ENCODE data around the gene LRGUK.

LRGUK gene

GRCh38 chr7:134167841-134168240, 40.7 kb downstream of the LRGUK start:
- Histone ChIP-seq H3K36me3 (ENCODE audit: control insufficient read depth in 4 of 4, insufficient read depth in 4 of 4, low read length in 3 of 4) (no peaks in the 10 kb centered on the region), H3K27ac (ENCODE audit: insufficient read depth in 1 of 2, low read depth in 1 of 2, low read length in 2 of 2, poor library complexity in 1 of 2, severe bottlenecking in 2 of 2) (no peak overlapping the region), H3K4me3 (ENCODE audit: control insufficient read depth in 1 of 7, extremely low read depth in 1 of 7, insufficient read depth in 4 of 7, low read depth in 2 of 7, low read length in 6 of 7) (no peak overlapping the region), H3K27me3 (replicated peaks in 2 of 5; ENCODE audit: control insufficient read depth in 4 of 5, insufficient read depth in 5 of 5, low read length in 4 of 5) (no peaks in the 10 kb centered on the region), H3K9me3 (ENCODE audit: control extremely low read depth in 1 of 5, control insufficient read depth in 4 of 5, insufficient read depth in 2 of 5, low read depth in 1 of 5, low read length in 4 of 5) (no peaks in the 10 kb centered on the region), H3K4me1 (ENCODE audit: control extremely low read depth in 1 of 4, control insufficient read depth in 4 of 4, insufficient read depth in 4 of 4, low read length in 3 of 4) (no peaks in the 10 kb centered on the region)
- CTCF ChIA-PET = no interaction called here
- WGBS (ENCODE audit: insufficient coverage) = no CpG with 5 or more reads among the region's 1 CpG
- POLR2A ChIA-PET = no interaction called here
- no peak for DNase-seq

GRCh38 chr7:134174795-134175261, 47.7 kb downstream of the LRGUK start:
- ChIA-PET POLR2A (no interaction called here), CTCF (no interaction called here)
- H3K4me3 ChIP-seq (ENCODE audit: control insufficient read depth in 1 of 7, extremely low read depth in 1 of 7, insufficient read depth in 4 of 7, low read depth in 2 of 7, low read length in 6 of 7) = no peak overlapping the region
- H3K27ac ChIP-seq (ENCODE audit: insufficient read depth in 1 of 2, low read depth in 1 of 2, low read length in 2 of 2, poor library complexity in 1 of 2, severe bottlenecking in 2 of 2) = no peak overlapping the region
- H3K9me3 ChIP-seq (ENCODE audit: control extremely low read depth in 1 of 5, control insufficient read depth in 4 of 5, insufficient read depth in 2 of 5, low read depth in 1 of 5, low read length in 4 of 5) = no peaks in the 10 kb centered on the region
- DNase-seq = peak; percentile 29 to 84 (median 79)
- WGBS (ENCODE audit: insufficient coverage) = 75% methylated on average over 1 of the region's 2 CpGs
- peaks cover 0 to 2% (median 0%) of the 10 kb centered on the region in 5 experiments for H3K27me3 ChIP-seq (replicated peaks in 2 of 5; ENCODE audit: control insufficient read depth in 4 of 5, insufficient read depth in 5 of 5, low read length in 4 of 5)
- H3K4me1 ChIP-seq (ENCODE audit: control extremely low read depth in 1 of 4, control insufficient read depth in 4 of 4, insufficient read depth in 4 of 4, low read length in 3 of 4) = peaks cover 0 to 22% (median 2%) of the 10 kb centered on the region in 4 experiments
- no peaks in the 10 kb centered on the region for H3K36me3 ChIP-seq (ENCODE audit: control insufficient read depth in 4 of 4, insufficient read depth in 4 of 4, low read length in 3 of 4)

- H3K4me1 ChIP-seq (ENCODE audit: control extremely low read depth in 1 of 4, control insufficient read depth in 4 of 4, insufficient read depth in 4 of 4, low read length in 3 of 4) = peaks cover 0 to 22% (median 2%) of the 10 kb centered on the region in 4 experiments
- ChIA-PET POLR2A (no interaction called here), CTCF (no interaction called here)
- WGBS (ENCODE audit: insufficient coverage) = 92% methylated on average over 2 of the region's 6 CpGs
- H3K27me3 ChIP-seq (replicated peaks in 2 of 5; ENCODE audit: control insufficient read depth in 4 of 5, insufficient read depth in 5 of 5, low read length in 4 of 5) = peaks cover 0 to 2% (median 0%) of the 10 kb centered on the region in 5 experiments
- H3K36me3 ChIP-seq (ENCODE audit: control insufficient read depth in 4 of 4, insufficient read depth in 4 of 4, low read length in 3 of 4) = no peaks in the 10 kb centered on the region
- no peak for DNase-seq
- no peak overlapping the region for H3K4me3 ChIP-seq (ENCODE audit: control insufficient read depth in 1 of 7, extremely low read depth in 1 of 7, insufficient read depth in 4 of 7, low read depth in 2 of 7, low read length in 6 of 7)
- H3K27ac ChIP-seq (ENCODE audit: insufficient read depth in 1 of 2, low read depth in 1 of 2, low read length in 2 of 2, poor library complexity in 1 of 2, severe bottlenecking in 2 of 2) = no peak overlapping the region
- no peaks in the 10 kb centered on the region for H3K9me3 ChIP-seq (ENCODE audit: control extremely low read depth in 1 of 5, control insufficient read depth in 4 of 5, insufficient read depth in 2 of 5, low read depth in 1 of 5, low read length in 4 of 5)
These were observed 48.3 kb downstream of the LRGUK start for GRCh38 chr7:134175334-134176036.

GRCh38 chr7:134176037-134176350, 48.9 kb downstream of the LRGUK start:
- Histone ChIP-seq H3K4me1 (ENCODE audit: control extremely low read depth in 1 of 4, control insufficient read depth in 4 of 4, insufficient read depth in 4 of 4, low read length in 3 of 4) (peaks cover 0 to 22% (median 2%) of the 10 kb centered on the region in 4 experiments), H3K4me3 (ENCODE audit: control insufficient read depth in 1 of 7, extremely low read depth in 1 of 7, insufficient read depth in 4 of 7, low read depth in 2 of 7, low read length in 6 of 7) (no peak overlapping the region), H3K27me3 (replicated peaks in 2 of 5; ENCODE audit: control insufficient read depth in 4 of 5, insufficient read depth in 5 of 5, low read length in 4 of 5) (peaks cover 0 to 2% (median 0%) of the 10 kb centered on the region in 5 experiments), H3K9me3 (ENCODE audit: control extremely low read depth in 1 of 5, control insufficient read depth in 4 of 5, insufficient read depth in 2 of 5, low read depth in 1 of 5, low read length in 4 of 5) (no peaks in the 10 kb centered on the region), H3K36me3 (ENCODE audit: control insufficient read depth in 4 of 4, insufficient read depth in 4 of 4, low read length in 3 of 4) (no peaks in the 10 kb centered on the region), H3K27ac (ENCODE audit: insufficient read depth in 1 of 2, low read depth in 1 of 2, low read length in 2 of 2, poor library complexity in 1 of 2, severe bottlenecking in 2 of 2) (no peak overlapping the region)
- ChIA-PET CTCF (no interaction called here), POLR2A (no interaction called here)
- DNase-seq = no peak
- WGBS (ENCODE audit: insufficient coverage) = 93% methylated on average over 3 of the region's 4 CpGs

GRCh38 chr7:134179036-134180011, 52.2 kb downstream of the LRGUK start:
- Histone ChIP-seq H3K4me1 (ENCODE audit: control extremely low read depth in 1 of 4, control insufficient read depth in 4 of 4, insufficient read depth in 4 of 4, low read length in 3 of 4) (peaks cover 0 to 14% (median 2%) of the 10 kb centered on the region in 4 experiments), H3K9me3 (ENCODE audit: control extremely low read depth in 1 of 5, control insufficient read depth in 4 of 5, insufficient read depth in 2 of 5, low read depth in 1 of 5, low read length in 4 of 5) (no peaks in the 10 kb centered on the region), H3K27me3 (replicated peaks in 2 of 5; ENCODE audit: control insufficient read depth in 4 of 5, insufficient read depth in 5 of 5, low read length in 4 of 5) (peaks cover 0 to 2% (median 0%) of the 10 kb centered on the region in 5 experiments), H3K4me3 (ENCODE audit: control insufficient read depth in 1 of 7, extremely low read depth in 1 of 7, insufficient read depth in 4 of 7, low read depth in 2 of 7, low read length in 6 of 7) (no peak overlapping the region), H3K36me3 (ENCODE audit: control insufficient read depth in 4 of 4, insufficient read depth in 4 of 4, low read length in 3 of 4) (no peaks in the 10 kb centered on the region), H3K27ac (ENCODE audit: insufficient read depth in 1 of 2, low read depth in 1 of 2, low read length in 2 of 2, poor library complexity in 1 of 2, severe bottlenecking in 2 of 2) (no peak overlapping the region)
- 100% methylated on average over 4 of the region's 6 CpGs for WGBS (ENCODE audit: insufficient coverage)
- ChIA-PET POLR2A (no interaction called here), CTCF (interaction anchor here (1.1 kb wide), 1 partner anchor 33 kb away, joined by 3 read pairs; no protein-coding TSS in a partner anchor)
- no peak for DNase-seq

GRCh38 chr7:134180376-134180775, 53.2 kb downstream of the LRGUK start:
- peaks cover 0 to 3% (median 0%) of the 10 kb centered on the region in 4 experiments for H3K4me1 ChIP-seq (ENCODE audit: control extremely low read depth in 1 of 4, control insufficient read depth in 4 of 4, insufficient read depth in 4 of 4, low read length in 3 of 4)
- WGBS (ENCODE audit: insufficient coverage) = no CpG with 5 or more reads among the region's 1 CpG
- POLR2A ChIA-PET = no interaction called here
- no peak overlapping the region for H3K4me3 ChIP-seq (ENCODE audit: control insufficient read depth in 1 of 7, extremely low read depth in 1 of 7, insufficient read depth in 4 of 7, low read depth in 2 of 7, low read length in 6 of 7)
- H3K36me3 ChIP-seq (ENCODE audit: control insufficient read depth in 4 of 4, insufficient read depth in 4 of 4, low read length in 3 of 4) = no peaks in the 10 kb centered on the region
- CTCF ChIA-PET = interaction anchor here (1.1 kb wide), 1 partner anchor 35 kb away, joined by 3 read pairs; no protein-coding TSS in a partner anchor
- no peak for DNase-seq
- no peaks in the 10 kb centered on the region for H3K9me3 ChIP-seq (ENCODE audit: control extremely low read depth in 1 of 5, control insufficient read depth in 4 of 5, insufficient read depth in 2 of 5, low read depth in 1 of 5, low read length in 4 of 5)
- no peak overlapping the region for H3K27ac ChIP-seq (ENCODE audit: insufficient read depth in 1 of 2, low read depth in 1 of 2, low read length in 2 of 2, poor library complexity in 1 of 2, severe bottlenecking in 2 of 2)
- H3K27me3 ChIP-seq (replicated peaks in 2 of 5; ENCODE audit: control insufficient read depth in 4 of 5, insufficient read depth in 5 of 5, low read length in 4 of 5) = peaks cover 0 to 2% (median 0%) of the 10 kb centered on the region in 5 experiments

- peaks cover 0 to 2% (median 0%) of the 10 kb centered on the region in 5 experiments for H3K27me3 ChIP-seq (replicated peaks in 2 of 5; ENCODE audit: control insufficient read depth in 4 of 5, insufficient read depth in 5 of 5, low read length in 4 of 5)
- no peak overlapping the region for H3K27ac ChIP-seq (ENCODE audit: insufficient read depth in 1 of 2, low read depth in 1 of 2, low read length in 2 of 2, poor library complexity in 1 of 2, severe bottlenecking in 2 of 2)
- WGBS (ENCODE audit: insufficient coverage) = 63% methylated on average over 3 of the region's 3 CpGs
- no peaks in the 10 kb centered on the region for H3K4me1 ChIP-seq (ENCODE audit: control extremely low read depth in 1 of 4, control insufficient read depth in 4 of 4, insufficient read depth in 4 of 4, low read length in 3 of 4)
- H3K4me3 ChIP-seq (ENCODE audit: control insufficient read depth in 1 of 7, extremely low read depth in 1 of 7, insufficient read depth in 4 of 7, low read depth in 2 of 7, low read length in 6 of 7) = no peak overlapping the region
- no peaks in the 10 kb centered on the region for H3K36me3 ChIP-seq (ENCODE audit: control insufficient read depth in 4 of 4, insufficient read depth in 4 of 4, low read length in 3 of 4)
- no peaks in the 10 kb centered on the region for H3K9me3 ChIP-seq (ENCODE audit: control extremely low read depth in 1 of 5, control insufficient read depth in 4 of 5, insufficient read depth in 2 of 5, low read depth in 1 of 5, low read length in 4 of 5)
- ChIA-PET CTCF (no interaction called here), POLR2A (no interaction called here)
- DNase-seq = no peak
These were observed 54.9 kb downstream of the LRGUK start for GRCh38 chr7:134182078-134182477.

Measured in common myeloid progenitor, CD34-positive (primary cell).